ENCODE measurements around the gene ZPLD1.

DNA sequence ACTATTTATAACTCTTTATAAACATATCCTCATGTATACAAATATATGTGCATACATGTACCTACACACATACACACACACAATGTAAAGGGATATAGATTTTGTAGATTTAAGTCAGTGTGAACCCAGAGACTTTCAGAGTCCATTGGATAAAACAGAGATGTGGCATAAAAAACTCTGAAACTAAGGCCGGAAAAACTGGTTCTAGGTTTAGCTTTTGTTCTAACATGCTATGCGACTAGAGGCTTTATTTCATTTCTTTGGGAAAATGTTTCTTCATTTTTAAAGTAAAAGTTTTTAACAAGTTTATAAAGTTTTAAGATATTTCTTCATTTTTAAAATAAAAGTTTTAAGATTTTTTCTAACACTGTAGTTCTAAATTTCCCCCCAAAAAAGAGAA is 36.7 kb downstream of the ZPLD1 start:
- no peak for TF ChIP-seq POLR2A (IDR thresholded peaks at IDR 0.05)
- TF ChIP-seq, protein P1, sequence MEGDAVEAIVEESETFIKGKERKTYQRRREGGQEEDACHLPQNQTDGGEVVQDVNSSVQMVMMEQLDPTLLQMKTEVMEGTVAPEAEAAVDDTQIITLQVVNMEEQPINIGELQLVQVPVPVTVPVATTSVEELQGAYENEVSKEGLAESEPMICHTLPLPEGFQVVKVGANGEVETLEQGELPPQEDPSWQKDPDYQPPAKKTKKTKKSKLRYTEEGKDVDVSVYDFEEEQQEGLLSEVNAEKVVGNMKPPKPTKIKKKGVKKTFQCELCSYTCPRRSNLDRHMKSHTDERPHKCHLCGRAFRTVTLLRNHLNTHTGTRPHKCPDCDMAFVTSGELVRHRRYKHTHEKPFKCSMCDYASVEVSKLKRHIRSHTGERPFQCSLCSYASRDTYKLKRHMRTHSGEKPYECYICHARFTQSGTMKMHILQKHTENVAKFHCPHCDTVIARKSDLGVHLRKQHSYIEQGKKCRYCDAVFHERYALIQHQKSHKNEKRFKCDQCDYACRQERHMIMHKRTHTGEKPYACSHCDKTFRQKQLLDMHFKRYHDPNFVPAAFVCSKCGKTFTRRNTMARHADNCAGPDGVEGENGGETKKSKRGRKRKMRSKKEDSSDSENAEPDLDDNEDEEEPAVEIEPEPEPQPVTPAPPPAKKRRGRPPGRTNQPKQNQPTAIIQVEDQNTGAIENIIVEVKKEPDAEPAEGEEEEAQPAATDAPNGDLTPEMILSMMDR (IDR thresholded peaks at IDR 0.05) = no peak

Data from Peyer's patch (tissue), 4 donors.